B cell (primary cell): Measurements from ENCODE around the gene COA7.
"Not testable (repeated sequence)": the region's sequence is repeated elsewhere in the genome, so short reads cannot be mapped to it uniquely, and the experiment has no call there.

Experiments used
- CTCF ChIP-seq: fragments of 200-600 bp; IDR thresholded peaks from one replicate; pipeline ENCODE4 v1.8.0; 2022; ENCODE audit warnings: antibody characterized with exemption, mild to moderate bottlenecking
- EZH2 ChIP-seq: IDR thresholded peaks from 2 replicates; pipeline ENCODE4 v1.6.1; 2012; ENCODE audit warnings: borderline replicate concordance, low read depth, mild to moderate bottlenecking, moderate library complexity, low read length; ENCODE audit not compliant: insufficient read depth, poor library complexity, severe bottlenecking

GRCh38 chr1:52686261-52686751 is 11.8 kb downstream of the COA7 start:
- TF ChIP-seq CTCF = peak; percentile 90
- TF ChIP-seq EZH2 = not testable (repeated sequence)
